Loucy (cell line): Measurements from ENCODE around the gene ME3.

Source experiments
- H2AFZ ChIP-seq: fragments of 200-600 bp; sonication (generic); 2 replicates; pipeline ENCODE4 v1.6.0; 2016; ENCODE audit warnings: antibody characterized with exemption, mild to moderate bottlenecking, low read length, moderate library complexity
- H3F3A ChIP-seq: fragments of 200-600 bp; 2 replicates; pipeline ENCODE4 v1.6.0; 2016; ENCODE audit warnings: antibody characterized with exemption, low read depth, mild to moderate bottlenecking
- H3K27me3 ChIP-seq: fragments of 200-600 bp; sonication (generic); 2 replicates; pipeline ENCODE4 v1.6.1; 2014; ENCODE audit warnings: low read length, mild to moderate bottlenecking; ENCODE audit not compliant: insufficient read depth, poor library complexity, severe bottlenecking
- H3K36me3 ChIP-seq: fragments of 200-600 bp; sonication (generic); 2 replicates; pipeline ENCODE4 v1.6.1; 2016; ENCODE audit warnings: low read length; ENCODE audit not compliant: insufficient read depth
- H3K4me1 ChIP-seq: fragments of 200-600 bp; sonication (generic); 2 replicates; pipeline ENCODE4 v1.5.1; 2014; ENCODE audit warnings: low read length, mild to moderate bottlenecking; ENCODE audit not compliant: insufficient read depth, poor library complexity, severe bottlenecking
- H3K4me2 ChIP-seq: fragments of 200-600 bp; sonication (generic); 2 replicates; pipeline ENCODE4 v1.6.0; 2014; ENCODE audit warnings: antibody characterized with exemption, low read length, low read depth, mild to moderate bottlenecking; ENCODE audit not compliant: poor library complexity, severe bottlenecking
- H3K4me3 ChIP-seq: fragments of 200-600 bp; sonication (generic); 2 replicates; pipeline ENCODE4 v1.5.1; 2014; ENCODE audit warnings: low read length, mild to moderate bottlenecking, mixed read lengths; ENCODE audit not compliant: poor library complexity, severe bottlenecking
- H3K79me2 ChIP-seq: fragments of 200-600 bp; sonication (generic); 2 replicates; pipeline ENCODE4 v1.6.1; 2014; ENCODE audit warnings: low read length; ENCODE audit not compliant: insufficient read depth
- H3K9ac ChIP-seq: fragments of 200-600 bp; sonication (generic); 2 replicates; pipeline ENCODE4 v1.6.0; 2014; ENCODE audit warnings: mild to moderate bottlenecking, low read depth, low read length, moderate library complexity; ENCODE audit not compliant: poor library complexity, severe bottlenecking
- H3K9me2 ChIP-seq: fragments of 200-600 bp; sonication (generic); replicated peaks from 2 replicates; pipeline ENCODE4 v1.6.1; 2016; ENCODE audit warnings: low read depth, low read length, mixed read lengths
- H3K9me3 ChIP-seq: fragments of 200-600 bp; sonication (generic); 2 replicates; pipeline ENCODE4 v1.6.1; 2014; ENCODE audit warnings: mild to moderate bottlenecking, antibody characterized with exemption, low read length, low read depth; ENCODE audit not compliant: insufficient read depth
- H4K20me1 ChIP-seq: fragments of 200-600 bp; sonication (generic); 2 replicates; pipeline ENCODE4 v1.6.0; 2014; ENCODE audit warnings: antibody characterized with exemption, low read length, mild to moderate bottlenecking; ENCODE audit not compliant: insufficient read depth, poor library complexity, severe bottlenecking
- EZH2phosphoT487 ChIP-seq: fragments of 200-600 bp; IDR thresholded peaks from 2 replicates; pipeline ENCODE4 v1.6.1; 2018; ENCODE audit warnings: antibody characterized with exemption, mild to moderate bottlenecking, moderate library complexity, borderline replicate concordance
- TF ChIP-seq, protein P1 (sequence below): fragments of 200-600 bp; sonication (generic); conservative IDR thresholded peaks from 2 replicates; pipeline ENCODE4 v1.5.1; 2014; ENCODE audit warnings: mild to moderate bottlenecking, antibody characterized with exemption, low read length

The ME3 gene

DNA sequence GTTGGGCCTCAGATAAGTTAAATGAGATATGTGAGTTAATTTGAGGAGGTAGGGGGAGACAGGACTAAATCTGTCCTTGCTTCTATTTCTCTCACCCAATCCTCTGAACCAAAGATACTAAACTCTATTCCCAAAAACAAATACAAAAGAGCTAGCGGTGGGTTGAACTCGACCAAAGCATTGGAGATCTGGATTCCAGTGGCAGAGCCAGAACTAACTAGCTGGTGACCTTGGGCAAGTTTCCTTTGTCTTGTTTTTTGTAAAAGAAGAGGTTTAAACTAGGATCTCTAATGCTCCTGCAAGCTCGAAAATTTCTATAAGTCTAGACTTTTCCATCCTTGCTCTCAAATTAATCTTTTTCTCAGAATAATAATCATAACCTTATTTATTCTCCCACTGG is 1.5 kb downstream of the ME3 start:
- TF ChIP-seq, protein P1, sequence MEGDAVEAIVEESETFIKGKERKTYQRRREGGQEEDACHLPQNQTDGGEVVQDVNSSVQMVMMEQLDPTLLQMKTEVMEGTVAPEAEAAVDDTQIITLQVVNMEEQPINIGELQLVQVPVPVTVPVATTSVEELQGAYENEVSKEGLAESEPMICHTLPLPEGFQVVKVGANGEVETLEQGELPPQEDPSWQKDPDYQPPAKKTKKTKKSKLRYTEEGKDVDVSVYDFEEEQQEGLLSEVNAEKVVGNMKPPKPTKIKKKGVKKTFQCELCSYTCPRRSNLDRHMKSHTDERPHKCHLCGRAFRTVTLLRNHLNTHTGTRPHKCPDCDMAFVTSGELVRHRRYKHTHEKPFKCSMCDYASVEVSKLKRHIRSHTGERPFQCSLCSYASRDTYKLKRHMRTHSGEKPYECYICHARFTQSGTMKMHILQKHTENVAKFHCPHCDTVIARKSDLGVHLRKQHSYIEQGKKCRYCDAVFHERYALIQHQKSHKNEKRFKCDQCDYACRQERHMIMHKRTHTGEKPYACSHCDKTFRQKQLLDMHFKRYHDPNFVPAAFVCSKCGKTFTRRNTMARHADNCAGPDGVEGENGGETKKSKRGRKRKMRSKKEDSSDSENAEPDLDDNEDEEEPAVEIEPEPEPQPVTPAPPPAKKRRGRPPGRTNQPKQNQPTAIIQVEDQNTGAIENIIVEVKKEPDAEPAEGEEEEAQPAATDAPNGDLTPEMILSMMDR: no peak
- TF ChIP-seq EZH2phosphoT487: no peak
- peak overlapping the region; percentile 76 for H3K4me3 ChIP-seq
- no peaks in the 10 kb centered on the region for H3K9me3 ChIP-seq
- H3K9me2 ChIP-seq: no peaks in the 10 kb centered on the region
- peaks cover 39% of the 10 kb centered on the region for H3K79me2 ChIP-seq
- peak overlapping the region; percentile 78 for H3K9ac ChIP-seq
- H3K4me1 ChIP-seq: peaks cover 37% of the 10 kb centered on the region
- no peaks in the 10 kb centered on the region for H3K27me3 ChIP-seq
- 0 out of 2 replicates have a peak overlapping the region, but pooled peaks have one; percentile 62 for H2AFZ ChIP-seq
- no peaks in the 10 kb centered on the region for H3F3A ChIP-seq
- H3K4me2 ChIP-seq: peak overlapping the region; percentile 74
- no peaks in the 10 kb centered on the region for H4K20me1 ChIP-seq
- no peaks in the 10 kb centered on the region for H3K36me3 ChIP-seq

DNA sequence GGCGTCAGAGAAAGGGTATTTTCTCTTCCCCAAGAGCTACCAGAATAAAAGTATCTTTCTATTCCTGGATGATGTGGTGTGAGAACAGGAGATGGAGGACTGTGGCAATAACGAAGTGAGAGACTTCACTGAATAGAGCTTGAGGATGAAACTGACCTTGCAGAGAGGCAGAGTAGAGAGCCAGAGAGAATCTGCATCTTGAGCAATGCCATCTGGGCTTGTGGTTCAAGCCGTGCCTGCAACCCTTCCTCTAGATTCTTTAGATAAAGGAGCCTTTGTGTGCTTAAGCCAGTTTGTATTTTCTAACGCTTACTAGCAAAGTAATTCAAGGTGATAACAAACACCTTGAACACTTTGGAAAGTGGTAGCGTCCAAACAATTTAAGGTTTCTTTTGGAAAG is 2.2 kb downstream of the ME3 start:
- Histone ChIP-seq H4K20me1 (no peaks in the 10 kb centered on the region), H3K36me3 (no peaks in the 10 kb centered on the region), H3K4me3 (peak overlapping the region; percentile 76), H3K9ac (peak overlapping the region; percentile 78), H3K4me1 (peaks cover 30% of the 10 kb centered on the region), H3K79me2 (peaks cover 39% of the 10 kb centered on the region), H2AFZ (no peak overlapping the region), H3K9me3 (no peaks in the 10 kb centered on the region), H3K9me2 (no peaks in the 10 kb centered on the region), H3F3A (no peaks in the 10 kb centered on the region), H3K27me3 (no peaks in the 10 kb centered on the region), H3K4me2 (peak overlapping the region; percentile 74)
- TF ChIP-seq, protein P1: no peak
- TF ChIP-seq EZH2phosphoT487: no peak

DNA sequence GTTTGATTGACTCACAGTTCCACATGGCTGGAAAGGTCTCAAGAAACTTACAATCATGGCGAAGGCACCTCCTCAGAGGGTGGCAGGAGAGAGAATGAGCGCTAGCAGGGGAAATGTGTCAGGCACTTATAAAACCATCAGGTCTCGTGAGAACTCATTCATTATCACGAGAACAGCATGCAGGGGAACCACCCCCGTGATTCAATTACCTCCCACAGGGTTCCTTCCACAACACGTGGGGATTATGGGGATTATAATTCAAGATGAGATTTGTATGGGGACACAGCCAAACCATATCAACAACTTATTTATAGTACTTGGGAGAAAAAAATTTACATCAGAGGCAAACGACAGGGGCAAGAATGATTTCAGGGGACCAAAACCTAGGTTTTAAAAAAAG is 3.0 kb downstream of the ME3 start:
- no peaks in the 10 kb centered on the region for H3K36me3 ChIP-seq
- H2AFZ ChIP-seq: no peak overlapping the region
- H3K27me3 ChIP-seq: no peaks in the 10 kb centered on the region
- no peaks in the 10 kb centered on the region for H3K9me3 ChIP-seq
- H3K79me2 ChIP-seq: peaks cover 39% of the 10 kb centered on the region
- peak overlapping the region; percentile 76 for H3K4me3 ChIP-seq
- peak overlapping the region; percentile 74 for H3K4me2 ChIP-seq
- peak overlapping the region; percentile 78 for H3K9ac ChIP-seq
- no peaks in the 10 kb centered on the region for H3F3A ChIP-seq
- TF ChIP-seq, protein P1: no peak
- no peak for TF ChIP-seq EZH2phosphoT487
- no peaks in the 10 kb centered on the region for H3K9me2 ChIP-seq
- peaks cover 23% of the 10 kb centered on the region for H3K4me1 ChIP-seq
- no peaks in the 10 kb centered on the region for H4K20me1 ChIP-seq
